ENCODE results near the gene TNFRSF4. TPM values are rescaled to one million over a fixed set of nuclear protein-coding genes. Genes with fewer than 3 reads are reported as not detected.

TNFRSF4 gene
- total RNA-seq, 1 donor from 2014 or later: 7.7 TPM

- Histone ChIP-seq H3K27me3 (no peaks in the 10 kb centered on the region), H3K27ac (no peak overlapping the region), H3K4me1 (peaks cover 10% of the 10 kb centered on the region), H3K4me3 (no peak overlapping the region), H3K36me3 (peaks cover 78% of the 10 kb centered on the region), H3K9me3 (no peaks in the 10 kb centered on the region)
- intact Hi-C loops (cut with DNase I): no loop called here
- peak; percentile 79 for DNase-seq
- ATAC-seq: peak; percentile 44
- TF ChIP-seq, protein P1, sequence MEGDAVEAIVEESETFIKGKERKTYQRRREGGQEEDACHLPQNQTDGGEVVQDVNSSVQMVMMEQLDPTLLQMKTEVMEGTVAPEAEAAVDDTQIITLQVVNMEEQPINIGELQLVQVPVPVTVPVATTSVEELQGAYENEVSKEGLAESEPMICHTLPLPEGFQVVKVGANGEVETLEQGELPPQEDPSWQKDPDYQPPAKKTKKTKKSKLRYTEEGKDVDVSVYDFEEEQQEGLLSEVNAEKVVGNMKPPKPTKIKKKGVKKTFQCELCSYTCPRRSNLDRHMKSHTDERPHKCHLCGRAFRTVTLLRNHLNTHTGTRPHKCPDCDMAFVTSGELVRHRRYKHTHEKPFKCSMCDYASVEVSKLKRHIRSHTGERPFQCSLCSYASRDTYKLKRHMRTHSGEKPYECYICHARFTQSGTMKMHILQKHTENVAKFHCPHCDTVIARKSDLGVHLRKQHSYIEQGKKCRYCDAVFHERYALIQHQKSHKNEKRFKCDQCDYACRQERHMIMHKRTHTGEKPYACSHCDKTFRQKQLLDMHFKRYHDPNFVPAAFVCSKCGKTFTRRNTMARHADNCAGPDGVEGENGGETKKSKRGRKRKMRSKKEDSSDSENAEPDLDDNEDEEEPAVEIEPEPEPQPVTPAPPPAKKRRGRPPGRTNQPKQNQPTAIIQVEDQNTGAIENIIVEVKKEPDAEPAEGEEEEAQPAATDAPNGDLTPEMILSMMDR (IDR thresholded peaks at IDR 0.05): no peak
Observed at GRCh38 chr1:1225238-1225845, 11.4 kb upstream of the TNFRSF4 start.

DNA sequence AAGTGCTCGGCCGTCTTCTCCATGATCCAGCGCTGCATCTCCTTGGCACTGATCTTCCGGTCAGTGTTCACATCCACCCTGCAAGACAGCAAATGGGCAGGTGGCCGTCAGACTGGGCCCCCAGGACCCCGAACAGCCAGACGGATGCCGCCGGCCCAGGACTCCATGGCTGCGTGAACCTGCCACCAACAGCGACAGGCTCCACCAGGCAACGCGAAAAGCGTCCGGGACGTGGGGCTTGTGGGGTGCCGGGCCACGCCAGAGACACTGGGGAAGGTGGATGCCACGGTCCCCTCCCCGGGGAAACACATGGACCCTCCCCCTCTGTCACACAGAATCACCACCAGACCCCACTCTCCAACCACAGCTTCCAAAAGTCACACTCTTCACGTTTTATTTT lies 9.9 kb upstream of the TNFRSF4 start:
- TF ChIP-seq, protein P1 (IDR thresholded peaks at IDR 0.05): no peak
- DNase-seq: no peak
- H3K4me3 ChIP-seq: no peak overlapping the region
- H3K36me3 ChIP-seq: peaks cover 86% of the 10 kb centered on the region
- no peaks in the 10 kb centered on the region for H3K27me3 ChIP-seq
- no peak for ATAC-seq
- H3K4me1 ChIP-seq: no peaks in the 10 kb centered on the region
- no peak overlapping the region for H3K27ac ChIP-seq
- no peaks in the 10 kb centered on the region for H3K9me3 ChIP-seq
- intact Hi-C loops (cut with DNase I): no loop called here

DNA sequence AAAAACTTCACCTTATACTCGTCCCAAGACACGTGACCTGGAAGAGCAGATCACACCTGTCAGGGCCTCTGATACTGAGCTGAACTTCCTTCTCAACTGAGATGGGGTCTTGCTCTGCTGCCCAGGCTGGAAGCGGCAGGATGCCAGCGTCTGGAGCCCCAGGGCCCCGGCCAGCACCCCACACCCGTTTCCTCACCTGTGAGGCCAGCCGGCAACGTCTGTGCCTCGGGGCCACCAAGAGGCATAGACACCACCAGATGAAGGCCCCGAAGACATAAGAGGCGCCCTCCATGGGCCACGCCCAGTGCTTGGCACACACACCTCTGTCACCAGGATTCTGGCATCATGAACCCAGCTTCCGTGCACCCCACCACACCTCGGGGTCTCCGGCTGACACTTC lies 9.4 kb upstream of the TNFRSF4 start:
- ATAC-seq: no peak
- peaks cover 86% of the 10 kb centered on the region for H3K36me3 ChIP-seq

DNA sequence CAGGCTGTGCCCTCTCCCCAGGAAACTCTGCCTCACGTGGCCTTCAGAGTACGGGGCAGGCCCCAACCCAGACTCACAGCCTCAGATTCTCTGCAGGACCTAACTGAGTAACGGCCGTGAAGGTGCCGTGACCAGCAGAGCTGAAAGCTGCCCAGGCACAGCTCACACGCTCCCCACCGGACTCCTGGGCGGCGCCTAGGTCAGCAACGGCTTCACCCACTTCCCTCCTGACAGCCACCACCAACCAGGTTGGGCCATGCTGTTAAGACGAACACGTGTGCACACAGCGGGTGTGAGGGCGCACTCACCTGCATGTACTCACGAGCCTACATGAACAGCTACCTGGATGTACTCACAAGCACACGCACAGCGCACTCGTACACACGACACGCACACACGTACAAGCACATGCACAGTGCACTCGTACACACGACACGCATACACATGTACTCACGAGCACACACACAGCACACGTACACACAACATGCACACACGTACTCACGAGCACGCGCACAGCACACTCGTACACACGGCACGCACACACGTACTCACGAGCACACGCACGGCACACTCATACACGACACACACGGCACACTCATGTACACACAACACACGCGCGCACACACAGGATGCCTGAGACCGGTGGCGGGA lies 8.7 kb upstream of the TNFRSF4 start:
- ATAC-seq: no peak
- intact Hi-C loops (cut with DNase I): no loop called here
- Histone ChIP-seq H3K27me3 (no peaks in the 10 kb centered on the region), H3K4me3 (no peak overlapping the region), H3K27ac (no peak overlapping the region), H3K36me3 (peaks cover 85% of the 10 kb centered on the region), H3K4me1 (no peaks in the 10 kb centered on the region), H3K9me3 (no peaks in the 10 kb centered on the region)
- TF ChIP-seq, protein P1 (IDR thresholded peaks at IDR 0.05): no peak
- no peak for DNase-seq

More for the DNA sequence above, 9.4 kb upstream of the TNFRSF4 start:
- intact Hi-C loops (cut with DNase I): no loop called here
- DNase-seq: no peak
- H3K27me3 ChIP-seq: no peaks in the 10 kb centered on the region
- no peak overlapping the region for H3K27ac ChIP-seq
- H3K9me3 ChIP-seq: no peaks in the 10 kb centered on the region
- H3K4me1 ChIP-seq: no peaks in the 10 kb centered on the region
- H3K4me3 ChIP-seq: no peak overlapping the region
- TF ChIP-seq, protein P1 (IDR thresholded peaks at IDR 0.05): no peak

DNA sequence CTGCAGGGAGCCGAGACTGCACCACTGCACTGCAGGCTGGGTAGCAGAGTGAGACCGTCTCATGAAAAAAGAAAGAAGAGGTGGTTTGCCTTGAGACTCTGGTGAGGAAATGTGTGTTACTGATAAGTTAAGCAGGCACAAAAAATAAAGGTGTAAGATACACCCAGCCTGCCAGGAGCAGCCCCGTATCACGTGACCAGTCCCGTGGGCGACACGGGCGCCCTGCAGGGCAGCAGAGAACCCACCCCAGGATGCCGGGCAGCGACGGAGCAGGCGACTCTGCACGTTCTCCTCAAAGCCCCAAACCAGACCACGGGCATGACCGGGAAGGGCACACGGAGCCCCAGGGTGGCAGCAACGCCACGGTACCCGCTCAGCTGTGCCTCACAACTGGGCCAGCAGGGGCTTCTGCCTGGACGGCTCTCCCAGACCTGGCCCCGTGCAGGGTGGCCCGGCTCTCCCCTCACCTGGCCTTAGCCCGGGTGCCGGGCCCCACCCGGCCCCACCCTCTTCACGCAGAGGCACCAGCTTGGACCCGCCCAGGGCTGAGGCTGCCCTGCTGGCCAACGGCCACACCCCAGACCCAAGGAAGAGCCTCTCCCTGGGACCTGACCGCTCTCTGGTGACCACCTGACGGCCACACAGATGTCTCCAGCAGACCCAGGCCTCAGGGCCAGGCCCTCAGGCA lies 8.1 kb upstream of the TNFRSF4 start:
- Histone ChIP-seq H3K4me3 (no peak overlapping the region), H3K27ac (no peak overlapping the region), H3K9me3 (no peaks in the 10 kb centered on the region), H3K36me3 (peaks cover 88% of the 10 kb centered on the region), H3K4me1 (no peaks in the 10 kb centered on the region), H3K27me3 (no peaks in the 10 kb centered on the region)
- intact Hi-C loops (cut with DNase I): no loop called here
- DNase-seq (no peak), ATAC-seq (no peak)
- TF ChIP-seq, protein P1 (IDR thresholded peaks at IDR 0.05): no peak
